ENCODE data around the gene AMHR2. TPM values are rescaled to one million over a fixed set of nuclear protein-coding genes. Genes with fewer than 3 reads are reported as not detected.

Gene AMHR2
- total RNA-seq, 1 experiment from 2014 or later: not detected

GRCh38 chr12:53413485-53414204, 10.0 kb upstream of the AMHR2 start:
- Histone ChIP-seq H3K23me2 (ENCODE audit: insufficient read length, low read depth, low read length, poor library complexity, severe bottlenecking) (no peaks in the 10 kb centered on the region), H4K8ac (replicated peaks; ENCODE audit: insufficient read length, low read depth, low read length) (no peak overlapping the region), H3K79me2 (ENCODE audit: insufficient read depth, low read length) (no peaks in the 10 kb centered on the region), H3K4me1 (ENCODE audit: insufficient read depth, low read length) (no peaks in the 10 kb centered on the region; the same call in 1 of the 2 replicates), H2BK12ac (ENCODE audit: insufficient read length, low read depth, low read length) (no peak overlapping the region), H4K20me1 (ENCODE audit: control insufficient read depth, insufficient read depth, insufficient read length) (no peaks in the 10 kb centered on the region), H2AK5ac (ENCODE audit: insufficient read length, low read length) (no peak overlapping the region), H4K91ac (ENCODE audit: insufficient read length, low read depth, low read length) (no peak overlapping the region), H3K27ac (ENCODE audit: insufficient read length, low read depth, low read length) (no peak overlapping the region), H3K9ac (ENCODE audit: extremely low read depth, insufficient read length, low read length) (no peak overlapping the region), H3K18ac (ENCODE audit: insufficient read length, low read depth, low read length) (no peak overlapping the region), H3K56ac (ENCODE audit: insufficient read length, low read depth, low read length) (no peak overlapping the region), H3K4ac (ENCODE audit: low read depth, low read length) (no peak overlapping the region), H3K27me3 (ENCODE audit: insufficient read depth, low read length) (no peaks in the 10 kb centered on the region; the same call in 1 of the 2 replicates), H3K4me2 (ENCODE audit: insufficient read depth, insufficient read length, low read length) (no peak overlapping the region), H3K14ac (ENCODE audit: insufficient read depth, low read length) (no peak overlapping the region), H2BK120ac (ENCODE audit: low read depth, low read length, poor library complexity, severe bottlenecking) (no peak overlapping the region), H3K9me3 (ENCODE audit: control insufficient read depth, low read depth, low read length) (no peaks in the 10 kb centered on the region), H2BK15ac (ENCODE audit: low read depth, low read length) (no peak overlapping the region), H3T11ph (ENCODE audit: low read length) (no peak overlapping the region), H3K23ac (ENCODE audit: insufficient read length, low read depth, low read length) (no peak overlapping the region), H4K5ac (ENCODE audit: insufficient read length, low read depth, low read length) (no peak overlapping the region), H2BK5ac (ENCODE audit: insufficient read length, low read length) (no peak overlapping the region), H2AFZ (ENCODE audit: low read length) (no peak overlapping the region), H2BK20ac (ENCODE audit: low read depth, low read length, poor library complexity, severe bottlenecking) (no peak overlapping the region), H3K79me1 (ENCODE audit: insufficient read depth, low read depth, low read length, poor library complexity, severe bottlenecking) (no peaks in the 10 kb centered on the region)
- H3K27ac Mint-ChIP-seq: no peak overlapping the region
- peaks cover 2% of the 10 kb centered on the region; the same call in 1 of the 2 replicates for H3K27me3 Mint-ChIP-seq (ENCODE audit: low read depth)
- peaks cover 20% of the 10 kb centered on the region in 2 experiments for H3K4me1 Mint-ChIP-seq
- DNase-seq: no peak
- TF ChIP-seq CTCF (conservative IDR thresholded peaks at IDR 0.05): no peak
- peaks cover 15 to 42% (median 42%) of the 10 kb centered on the region in 3 experiments; a peak in 6 of 7 replicates for H3K36me3 Mint-ChIP-seq (ENCODE audit: insufficient read depth in 1 of 3, low read depth in 3 of 3)
- H3K4me3 Mint-ChIP-seq: no peak overlapping the region
- no CpG with 5 or more reads among the region's 3 CpGs for WGBS (ENCODE audit: extremely low coverage, insufficient read length, low lambda C conversion rate)
- H3K9me3 Mint-ChIP-seq: no peaks in the 10 kb centered on the region
